ENCODE results near the gene IGFLR1.

DNA sequence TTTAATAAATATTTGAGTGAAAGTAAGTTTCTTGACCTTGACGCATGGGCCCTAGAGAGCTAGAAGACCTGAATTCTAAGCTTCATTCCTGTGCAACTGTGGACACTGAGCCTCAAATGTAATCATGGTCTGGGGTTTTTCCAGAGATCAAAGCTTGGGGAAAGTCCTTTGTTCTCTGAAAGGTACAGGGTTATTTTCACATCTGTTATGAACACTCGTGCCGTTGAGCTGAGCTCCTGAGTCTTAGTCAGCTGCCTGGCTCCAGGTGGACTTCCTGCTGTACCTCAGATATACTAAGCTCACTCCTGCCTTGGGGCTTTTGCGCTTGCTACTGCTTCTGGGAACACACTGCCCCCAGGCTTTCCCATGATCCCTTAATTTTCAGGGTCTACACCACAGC is 45.4 kb downstream of the IGFLR1 start:
- no peak for TF ChIP-seq TOX (CRISPR knock-in tag; IDR thresholded peaks at IDR 0.05; ENCODE audit: borderline replicate concordance)
- TF ChIP-seq ZFP30 (CRISPR knock-in tag; IDR thresholded peaks at IDR 0.05), result no peak
- TF ChIP-seq ZNF8 (CRISPR knock-in tag; IDR thresholded peaks at IDR 0.05), result no peak
- TF ChIP-seq, protein P1, sequence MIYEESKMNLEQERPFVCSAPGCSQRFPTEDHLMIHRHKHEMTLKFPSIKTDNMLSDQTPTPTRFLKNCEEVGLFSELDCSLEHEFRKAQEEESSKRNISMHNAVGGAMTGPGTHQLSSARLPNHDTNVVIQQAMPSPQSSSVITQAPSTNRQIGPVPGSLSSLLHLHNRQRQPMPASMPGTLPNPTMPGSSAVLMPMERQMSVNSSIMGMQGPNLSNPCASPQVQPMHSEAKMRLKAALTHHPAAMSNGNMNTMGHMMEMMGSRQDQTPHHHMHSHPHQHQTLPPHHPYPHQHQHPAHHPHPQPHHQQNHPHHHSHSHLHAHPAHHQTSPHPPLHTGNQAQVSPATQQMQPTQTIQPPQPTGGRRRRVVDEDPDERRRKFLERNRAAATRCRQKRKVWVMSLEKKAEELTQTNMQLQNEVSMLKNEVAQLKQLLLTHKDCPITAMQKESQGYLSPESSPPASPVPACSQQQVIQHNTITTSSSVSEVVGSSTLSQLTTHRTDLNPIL (CRISPR knock-in tag; IDR thresholded peaks at IDR 0.05; ENCODE audit: low read depth), result no peak
- TF ChIP-seq, protein P2, sequence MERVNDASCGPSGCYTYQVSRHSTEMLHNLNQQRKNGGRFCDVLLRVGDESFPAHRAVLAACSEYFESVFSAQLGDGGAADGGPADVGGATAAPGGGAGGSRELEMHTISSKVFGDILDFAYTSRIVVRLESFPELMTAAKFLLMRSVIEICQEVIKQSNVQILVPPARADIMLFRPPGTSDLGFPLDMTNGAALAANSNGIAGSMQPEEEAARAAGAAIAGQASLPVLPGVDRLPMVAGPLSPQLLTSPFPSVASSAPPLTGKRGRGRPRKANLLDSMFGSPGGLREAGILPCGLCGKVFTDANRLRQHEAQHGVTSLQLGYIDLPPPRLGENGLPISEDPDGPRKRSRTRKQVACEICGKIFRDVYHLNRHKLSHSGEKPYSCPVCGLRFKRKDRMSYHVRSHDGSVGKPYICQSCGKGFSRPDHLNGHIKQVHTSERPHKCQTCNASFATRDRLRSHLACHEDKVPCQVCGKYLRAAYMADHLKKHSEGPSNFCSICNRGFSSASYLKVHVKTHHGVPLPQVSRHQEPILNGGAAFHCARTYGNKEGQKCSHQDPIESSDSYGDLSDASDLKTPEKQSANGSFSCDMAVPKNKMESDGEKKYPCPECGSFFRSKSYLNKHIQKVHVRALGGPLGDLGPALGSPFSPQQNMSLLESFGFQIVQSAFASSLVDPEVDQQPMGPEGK (CRISPR knock-in tag; IDR thresholded peaks at IDR 0.05; ENCODE audit: borderline replicate concordance), result no peak
- no peak for TF ChIP-seq ZFP3 (CRISPR knock-in tag; IDR thresholded peaks at IDR 0.05)
- no peak for TF ChIP-seq ZC3H10 (CRISPR knock-in tag; IDR thresholded peaks at IDR 0.05)

Data from SK-N-SH treated with all-trans-retinoic acid at 6 μM for 48 hours (cell line).